Kidney (tissue), 14 donors: ENCODE data around the gene ADH6. TPM values are rescaled to one million over a fixed set of nuclear protein-coding genes. Genes with fewer than 3 reads are reported as not detected.

Experiments used
- DNase-seq, 5 donors: peaks; one replicate each; pipeline ENCODE4 v3.0.0-alpha.2; 2013 to 2020
- FAIRE-seq: peaks from 2 replicates; lab custom pipeline; 2012; peaks lifted over from hg19 to GRCh38; lab: Jason Lieb, UNC
- H3K27ac ChIP-seq, 2 donors: one replicate each; pipeline ENCODE4 v1.7.0; 2013; ENCODE audit warnings: low read depth in 2 of 2, low read length in 2 of 2, inconsistent platforms in 1 of 2
- H3K27me3 ChIP-seq: one replicate; pipeline ENCODE4 v1.7.1; 2013; ENCODE audit warnings: low read length, inconsistent platforms; ENCODE audit not compliant: control insufficient read depth, insufficient read depth
- H3K36me3 ChIP-seq, 3 donors: one replicate each; pipeline versions ENCODE4 v1.7.0 to v1.7.1; 2013; ENCODE audit warnings: low read length in 3 of 3, control low read depth in 1 of 3, inconsistent platforms in 1 of 3; ENCODE audit not compliant: insufficient read depth in 3 of 3, control insufficient read depth in 2 of 3
- H3K4me1 ChIP-seq, 3 donors: one replicate each; pipeline versions ENCODE4 v1.7.0 to v1.7.1; 2013; ENCODE audit warnings: low read length in 3 of 3, inconsistent platforms in 1 of 3, low read depth in 1 of 3; ENCODE audit not compliant: control insufficient read depth in 2 of 3, insufficient read depth in 2 of 3
- H3K4me3 ChIP-seq, 3 donors: one replicate each; pipeline versions ENCODE4 v1.7.0 to v1.8.1; 2013; ENCODE audit warnings: low read length in 3 of 3, control low read depth in 1 of 3, inconsistent platforms in 1 of 3
- H3K9ac ChIP-seq, 3 donors: one replicate each; pipeline versions ENCODE4 v1.7.0 to v1.7.1; 2013; ENCODE audit warnings: low read length in 3 of 3, control low read depth in 1 of 3, inconsistent platforms in 1 of 3
- H3K9me3 ChIP-seq, 3 donors: one replicate each; pipeline versions ENCODE4 v1.7.0 to v1.7.1; 2013; ENCODE audit warnings: low read length in 3 of 3, control low read depth in 1 of 3, inconsistent platforms in 1 of 3; ENCODE audit not compliant: control insufficient read depth in 2 of 3, insufficient read depth in 1 of 3
- CTCF ChIP-seq: IDR thresholded peaks from 3 replicates; pipeline ENCODE4 v1.5.1; 2012; ENCODE audit warnings: mild to moderate bottlenecking, moderate library complexity, borderline replicate concordance; ENCODE audit not compliant: insufficient read depth; ENCODE audit errors: extremely low read depth
- intact Hi-C: fragments of 100-400 bp; cut with DNase I; formaldehyde crosslinking; loops from one replicate; pipeline ENCODE4 v1.11.1; 2022
- polyA plus RNA-seq: library from polyadenylated mRNA; stranded (reverse); fragments of 350-450 nt; fragmentation: Illumina TruSeq; extraction: RNeasy Lipid Tissue Mini Kit (QIAGEN cat#74804); gene quantifications from one replicate; pipeline ENCODE4 v1.2.3, GENCODE V29; 2014; ENCODE audit warnings: low read depth, low replicate concordance; ENCODE audit not compliant: insufficient read depth
- total RNA-seq: library from RNA; stranded (reverse); fragmentation: NEBNext Ultra II Directional; extraction: Animal tissue kit (Norgen Biotek cat#: 25700); gene quantifications from one replicate; pipeline ENCODE4 v1.2.1, GENCODE V29; 2021
- donor health status: control.
- donor health status: control.
- donor health status: control.
- donor health status: control.
- donor health status: control.
- donor health status: DM: yes; HTN: yes; CAD: no.
- donor health status: Normal renal cell carcinoma (clear cell type).

The ADH6 gene
- total and polyA plus RNA-seq, 2 donors from 2014 or later, result 10.2 to 39.2 TPM

GRCh38 chr4:99156992-99157391, 62.1 kb downstream of the ADH6 start:
- intact Hi-C loops, result no loop called here
- Histone ChIP-seq H3K9me3 (no peaks in the 10 kb centered on the region), H3K4me1 (peaks cover 0 to 10% (median 2%) of the 10 kb centered on the region in 3 donors), H3K27me3 (no peaks in the 10 kb centered on the region), H3K9ac (no peak overlapping the region), H3K4me3 (no peak overlapping the region), H3K36me3 (no peaks in the 10 kb centered on the region), H3K27ac (peak overlapping the region in 1 of 2 donors; percentile 14)
- DNase-seq (peak in 2 of 5 donors; percentile 9 to 13), FAIRE-seq (no peak)
- no peak for TF ChIP-seq CTCF

- intact Hi-C loops, result no loop called here
- peaks cover 0 to 10% (median 2%) of the 10 kb centered on the region in 3 donors for H3K4me1 ChIP-seq
Measured at GRCh38 chr4:99154658-99155342, 64.2 kb downstream of the ADH6 start.

More at GRCh38 chr4:99154658-99155342, 64.2 kb downstream of the ADH6 start:
- no peak for FAIRE-seq
- H3K27me3 ChIP-seq, result no peaks in the 10 kb centered on the region
- no peak for TF ChIP-seq CTCF
- no peak overlapping the region for H3K4me3 ChIP-seq
- DNase-seq, result no peak
- H3K27ac ChIP-seq, result no peak overlapping the region
- no peak overlapping the region for H3K9ac ChIP-seq
- no peaks in the 10 kb centered on the region for H3K36me3 ChIP-seq
- no peaks in the 10 kb centered on the region for H3K9me3 ChIP-seq

Other genes starting within 250 kb of the ADH6 start
- 33.8 TPM for gene METAP1, start 223.5 kb downstream of the ADH6 start, total RNA-seq
- 22.7 TPM for gene METAP1, start 223.5 kb downstream of the ADH6 start, polyA plus RNA-seq
- gene ADH5, start 130.5 kb downstream of the ADH6 start, total RNA-seq, result 139 TPM
- gene ADH5, start 130.5 kb downstream of the ADH6 start, polyA plus RNA-seq, result 270 TPM
- 5.9 TPM for gene ADH4, start 74.9 kb downstream of the ADH6 start, total RNA-seq
- gene ADH4, start 74.9 kb downstream of the ADH6 start, polyA plus RNA-seq, result 0.52 TPM
- gene ADH1A, start 71.7 kb upstream of the ADH6 start, total RNA-seq, result 0.85 TPM
- gene ADH1A, start 71.7 kb upstream of the ADH6 start, polyA plus RNA-seq, result not detected
- 223 TPM for gene ADH1B, start 102.2 kb upstream of the ADH6 start, total RNA-seq
- 38.6 TPM for gene ADH1B, start 102.2 kb upstream of the ADH6 start, polyA plus RNA-seq
- 9.3 TPM for gene ADH1C, start 133.5 kb upstream of the ADH6 start, total RNA-seq
- 28.1 TPM for gene ADH1C, start 133.5 kb upstream of the ADH6 start, polyA plus RNA-seq
- not detected for gene ADH7, start 216.1 kb upstream of the ADH6 start, total RNA-seq
- not detected for gene ADH7, start 216.1 kb upstream of the ADH6 start, polyA plus RNA-seq